ENCODE measurements around the gene WTAP.
"Not testable (repeated sequence)": the region's sequence is repeated elsewhere in the genome, so short reads cannot be mapped to it uniquely, and the experiment has no call there.

WTAP gene

GRCh38 chr6:159693894-159694545, 33.3 kb upstream of the WTAP start:
- DNase-seq (ENCODE audit: low spot score), result peak; percentile 21

GRCh38 chr6:159695984-159696383, 31.3 kb upstream of the WTAP start:
- DNase-seq (ENCODE audit: low spot score), result no peak

- DNase-seq (ENCODE audit: low spot score), result no peak
These were observed 26.3 kb upstream of the WTAP start for GRCh38 chr6:159700970-159701369.

- no peak for DNase-seq (ENCODE audit: low spot score)
These were observed 25.8 kb upstream of the WTAP start for GRCh38 chr6:159701413-159701999.

- DNase-seq (ENCODE audit: low spot score), result not testable (repeated sequence)
These were observed 16.7 kb upstream of the WTAP start for GRCh38 chr6:159710603-159711002.

- not testable (repeated sequence) for DNase-seq (ENCODE audit: low spot score)
These were observed 14.9 kb upstream of the WTAP start for GRCh38 chr6:159712389-159712788.

- no peak for DNase-seq (ENCODE audit: low spot score)
These were observed 13.3 kb upstream of the WTAP start for GRCh38 chr6:159713984-159714383.

- no peak for DNase-seq (ENCODE audit: low spot score)
These were observed 12.9 kb upstream of the WTAP start for GRCh38 chr6:159714404-159714803.

- no peak for DNase-seq (ENCODE audit: low spot score)
These were observed 12.1 kb upstream of the WTAP start for GRCh38 chr6:159715166-159715565.

- no peak for DNase-seq (ENCODE audit: low spot score)
These were observed 11.7 kb upstream of the WTAP start for GRCh38 chr6:159715605-159716004.

GRCh38 chr6:159716247-159717096, 10.8 kb upstream of the WTAP start:
- peak; percentile 56 for DNase-seq (ENCODE audit: low spot score)

- no peak for DNase-seq (ENCODE audit: low spot score)
These were observed 8.7 kb upstream of the WTAP start for GRCh38 chr6:159718634-159719033.

- no peak for DNase-seq (ENCODE audit: low spot score)
These were observed 8.0 kb upstream of the WTAP start for GRCh38 chr6:159719287-159719686.

GRCh38 chr6:159720708-159721107, 6.6 kb upstream of the WTAP start:
- no peak for DNase-seq (ENCODE audit: low spot score)

GRCh38 chr6:159721981-159722380, 5.3 kb upstream of the WTAP start:
- not testable (repeated sequence) for DNase-seq (ENCODE audit: low spot score)

GRCh38 chr6:159722655-159723054, 4.7 kb upstream of the WTAP start:
- no peak for DNase-seq (ENCODE audit: low spot score)

GRCh38 chr6:159723259-159723658, 4.0 kb upstream of the WTAP start:
- no peak for DNase-seq (ENCODE audit: low spot score)

GRCh38 chr6:159724778-159725177, 2.5 kb upstream of the WTAP start:
- DNase-seq (ENCODE audit: low spot score), result no peak

- not testable (repeated sequence) for DNase-seq (ENCODE audit: low spot score)
These were observed 2.1 kb upstream of the WTAP start for GRCh38 chr6:159725208-159725607.

GRCh38 chr6:159726255-159726917, 920 bp upstream of the WTAP start:
- no peak for DNase-seq (ENCODE audit: low spot score)

GRCh38 chr6:159727717-159728445, 575 bp downstream of the WTAP start:
- DNase-seq (ENCODE audit: low spot score), result no peak

GRCh38 chr6:159728531-159728964, 1.2 kb downstream of the WTAP start:
- no peak for DNase-seq (ENCODE audit: low spot score)
